Measurements from ENCODE around the gene AMBRA1.
A peak's percentile ranks its signal among the peaks of the same experiment; 100 is the strongest.

AMBRA1 gene

DNA sequence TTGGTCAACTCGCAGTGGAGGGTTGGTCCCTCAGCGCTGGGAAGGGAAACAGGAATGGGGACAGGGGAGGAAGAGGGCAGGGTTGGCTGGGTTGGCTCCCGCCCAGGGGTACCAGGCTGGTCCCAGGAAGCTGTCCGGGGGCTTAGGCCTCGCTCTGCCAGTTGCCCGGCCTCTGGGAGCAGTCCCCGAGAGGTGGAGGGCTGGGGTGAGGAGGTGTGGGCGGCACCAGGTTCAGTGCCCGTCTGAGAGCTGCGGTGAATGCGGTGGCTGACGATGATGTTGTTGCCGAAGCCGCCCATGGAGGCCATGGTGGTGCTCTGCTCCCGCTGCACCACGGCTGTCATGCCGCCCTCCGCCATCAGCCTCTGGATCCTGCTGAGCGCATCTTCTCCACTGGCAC lies 196.3 kb downstream of the AMBRA1 start:
- no peak for DNase-seq (ENCODE audit: low spot score)

DNA sequence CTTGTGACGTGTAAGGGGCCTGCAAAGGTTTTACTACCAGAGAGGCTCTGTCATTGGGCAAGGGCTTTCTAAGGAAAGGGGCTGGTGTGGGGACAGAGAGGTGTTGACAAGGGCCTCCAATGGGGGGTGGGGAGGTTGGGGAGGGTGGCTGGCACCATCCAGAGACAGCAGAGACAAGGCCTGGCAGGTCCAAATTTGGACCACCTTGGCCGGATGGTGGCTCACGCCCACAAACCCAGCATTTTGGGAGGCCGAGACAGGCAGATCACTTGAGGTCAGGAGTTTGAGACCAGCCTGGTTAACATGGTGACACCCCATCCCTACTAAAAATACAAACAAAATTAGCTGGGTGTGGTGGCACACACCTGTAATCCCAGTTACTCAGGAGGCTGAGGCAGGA lies 200.1 kb downstream of the AMBRA1 start:
- DNase-seq (ENCODE audit: low spot score), result no peak

DNA sequence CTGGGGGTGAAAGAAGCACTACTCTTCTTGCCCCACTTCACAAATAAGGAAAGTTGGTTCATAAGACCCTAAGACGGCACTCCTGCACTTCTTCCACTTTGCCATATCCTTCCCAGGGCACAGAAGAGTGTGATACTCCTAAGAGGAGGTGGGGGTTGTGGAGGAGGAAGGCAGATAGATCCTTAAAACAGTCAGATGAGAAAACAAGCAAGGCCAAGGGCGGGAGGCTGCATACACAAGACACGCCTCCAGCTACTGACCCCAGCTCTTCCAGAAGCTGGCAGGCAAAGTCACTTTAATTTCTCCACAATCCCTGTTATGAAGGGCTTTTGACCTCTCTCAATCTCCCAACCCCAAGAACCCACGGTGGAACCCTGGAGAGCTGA lies 200.6 kb downstream of the AMBRA1 start:
- no peak for DNase-seq (ENCODE audit: low spot score)

DNA sequence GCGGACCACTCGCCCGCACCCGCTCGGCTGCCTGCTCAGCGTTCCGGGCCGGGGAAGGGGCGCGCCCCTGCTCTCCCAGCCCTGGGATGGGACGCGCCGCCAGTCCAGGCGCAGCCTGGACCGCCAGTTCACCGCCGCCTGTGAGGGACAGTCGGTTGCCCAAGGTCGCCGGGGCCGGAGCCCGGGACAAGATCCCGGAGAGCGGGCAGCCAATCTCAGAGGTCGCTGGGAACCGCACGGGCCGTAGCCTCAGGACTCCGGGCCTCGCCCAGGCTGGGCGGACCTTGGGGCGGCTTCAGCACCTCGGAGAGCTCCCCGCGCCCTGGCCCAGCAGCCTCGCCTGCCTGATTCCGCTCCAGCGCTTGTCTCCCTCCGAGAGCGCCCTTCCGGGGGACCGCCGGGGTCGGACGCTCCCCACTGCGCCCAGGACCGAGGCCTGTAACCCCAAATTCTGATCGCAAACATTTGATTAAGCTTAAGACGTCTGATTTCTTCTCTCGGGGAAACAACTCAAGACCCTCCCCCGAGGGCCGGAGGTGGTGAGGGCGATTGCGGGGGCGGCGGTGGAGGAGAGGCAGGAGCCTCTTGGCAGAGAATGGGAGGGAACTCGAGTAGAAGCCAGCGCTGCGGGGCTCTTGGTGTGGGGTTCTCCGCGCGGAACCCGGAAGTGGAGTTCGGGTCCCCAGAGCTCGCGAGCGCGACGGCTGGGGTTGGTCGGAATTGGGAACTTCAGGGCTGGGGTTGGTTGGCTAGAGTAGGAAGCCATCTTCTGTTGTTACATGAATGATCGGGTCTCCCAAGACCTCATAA lies 201.2 kb downstream of the AMBRA1 start:
- peak; percentile 80 for DNase-seq (ENCODE audit: low spot score)

DNA sequence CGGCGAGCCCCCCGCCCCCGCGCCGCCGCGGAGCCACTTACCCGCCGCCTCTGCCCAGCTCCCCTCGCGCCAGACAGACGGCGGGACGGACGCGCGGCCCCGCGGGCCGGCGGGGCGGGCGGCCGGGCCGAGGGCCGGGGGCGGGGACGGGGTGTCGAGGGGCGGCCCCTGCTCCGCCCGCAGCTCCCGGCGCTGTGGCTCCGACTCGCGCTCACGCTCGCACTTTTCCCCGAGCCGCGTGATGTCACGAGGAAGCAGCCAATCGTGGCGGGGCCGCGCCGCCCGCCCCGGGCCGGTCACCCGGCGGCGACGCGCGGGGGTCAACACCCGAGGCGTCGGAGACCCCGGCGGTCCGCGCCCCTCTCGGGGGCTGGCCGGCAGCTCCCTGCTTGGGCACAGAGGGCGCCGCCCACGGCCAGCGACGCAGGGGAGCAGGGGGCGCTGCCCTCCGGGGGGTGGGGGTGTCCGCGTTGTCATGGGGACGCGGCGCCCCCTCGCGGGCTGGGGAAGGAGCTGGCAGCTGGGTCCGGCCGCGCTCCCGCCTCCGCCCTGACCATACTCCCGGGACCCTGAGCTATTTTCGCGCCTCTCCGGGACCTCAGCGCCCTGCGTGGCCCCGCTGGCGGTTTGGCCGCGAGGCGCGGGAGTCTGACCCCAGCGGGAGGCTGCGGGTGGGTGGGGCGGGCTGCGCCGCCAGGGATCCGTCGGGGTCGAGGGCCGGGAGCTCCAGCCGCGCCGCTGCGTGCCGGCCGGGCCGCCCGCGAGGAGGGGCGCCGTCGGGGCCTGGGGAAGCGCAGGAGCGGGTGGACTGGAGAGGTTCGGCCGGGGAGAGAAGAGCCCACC lies 202.0 kb downstream of the AMBRA1 start, which contains the start of gene CHRM4:
Gene CHRM4, minus strand, starts transcription at position 199 of the 843 bp plus-strand sequence. CDS start 5,219 bp downstream, outside the sequence.
- no peak for DNase-seq (ENCODE audit: low spot score)

DNA sequence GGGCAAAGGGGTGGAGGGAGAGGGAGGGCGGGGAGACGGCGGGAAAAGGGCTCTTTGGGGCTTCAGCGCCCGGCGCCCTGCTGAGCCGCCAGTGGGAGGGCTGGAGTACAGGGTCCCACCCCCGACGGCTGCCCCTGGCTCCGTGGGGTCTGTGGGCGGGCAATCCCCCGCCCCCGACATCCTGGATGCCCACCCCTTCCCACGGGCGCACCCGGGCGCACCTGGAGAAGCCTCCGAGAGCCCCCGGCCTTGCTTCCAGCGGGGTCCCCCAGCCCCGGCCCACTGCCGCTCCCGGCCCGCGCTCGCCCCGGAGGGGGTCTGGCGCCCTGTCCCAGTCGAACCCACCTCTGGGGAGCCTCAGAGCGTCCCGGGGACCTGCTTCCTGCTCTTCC lies 202.6 kb downstream of the AMBRA1 start:
- no peak for DNase-seq (ENCODE audit: low spot score)

DNA sequence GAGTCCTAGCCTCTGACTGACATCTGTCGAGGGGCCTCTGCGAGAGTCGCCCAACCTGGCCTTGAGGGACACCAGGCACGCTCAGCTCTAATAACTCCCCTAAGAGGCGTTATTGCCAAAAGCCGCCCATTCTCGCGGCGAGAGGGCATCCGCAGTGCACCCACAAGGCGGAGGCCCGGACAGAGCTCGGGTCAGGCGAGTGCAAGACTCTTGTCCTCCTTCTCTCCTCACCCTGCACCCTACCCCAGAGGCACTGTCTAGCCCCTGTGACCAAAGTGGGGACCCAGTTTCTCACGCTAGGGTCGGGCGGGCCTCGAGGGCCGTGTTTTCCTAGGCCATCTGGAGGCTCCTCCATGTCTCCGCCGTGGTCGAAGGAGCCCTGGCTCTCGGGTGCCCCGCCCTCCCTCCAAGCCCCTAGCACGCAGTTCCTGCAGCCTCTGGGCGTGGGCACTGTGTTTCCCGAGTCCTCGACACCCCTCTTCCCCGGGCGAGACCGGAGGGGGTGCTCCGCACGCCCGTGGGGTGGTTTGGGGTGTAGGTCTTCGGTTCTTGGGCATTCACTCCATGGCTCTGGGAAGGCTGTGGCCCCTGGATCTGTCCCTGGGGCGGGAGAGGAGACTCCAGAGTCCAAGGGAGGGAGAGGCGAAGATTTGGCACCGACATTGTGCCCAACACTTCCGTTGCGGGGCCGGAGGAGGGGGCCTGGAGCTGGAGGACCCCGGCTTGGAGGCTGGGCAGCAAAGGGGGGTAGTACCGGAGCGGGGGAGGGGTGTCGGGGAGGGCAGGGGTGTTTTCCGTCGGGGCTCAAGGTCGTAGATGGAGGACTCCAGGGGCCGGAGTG lies 203.3 kb downstream of the AMBRA1 start:
- no peak for DNase-seq (ENCODE audit: low spot score)

DNA sequence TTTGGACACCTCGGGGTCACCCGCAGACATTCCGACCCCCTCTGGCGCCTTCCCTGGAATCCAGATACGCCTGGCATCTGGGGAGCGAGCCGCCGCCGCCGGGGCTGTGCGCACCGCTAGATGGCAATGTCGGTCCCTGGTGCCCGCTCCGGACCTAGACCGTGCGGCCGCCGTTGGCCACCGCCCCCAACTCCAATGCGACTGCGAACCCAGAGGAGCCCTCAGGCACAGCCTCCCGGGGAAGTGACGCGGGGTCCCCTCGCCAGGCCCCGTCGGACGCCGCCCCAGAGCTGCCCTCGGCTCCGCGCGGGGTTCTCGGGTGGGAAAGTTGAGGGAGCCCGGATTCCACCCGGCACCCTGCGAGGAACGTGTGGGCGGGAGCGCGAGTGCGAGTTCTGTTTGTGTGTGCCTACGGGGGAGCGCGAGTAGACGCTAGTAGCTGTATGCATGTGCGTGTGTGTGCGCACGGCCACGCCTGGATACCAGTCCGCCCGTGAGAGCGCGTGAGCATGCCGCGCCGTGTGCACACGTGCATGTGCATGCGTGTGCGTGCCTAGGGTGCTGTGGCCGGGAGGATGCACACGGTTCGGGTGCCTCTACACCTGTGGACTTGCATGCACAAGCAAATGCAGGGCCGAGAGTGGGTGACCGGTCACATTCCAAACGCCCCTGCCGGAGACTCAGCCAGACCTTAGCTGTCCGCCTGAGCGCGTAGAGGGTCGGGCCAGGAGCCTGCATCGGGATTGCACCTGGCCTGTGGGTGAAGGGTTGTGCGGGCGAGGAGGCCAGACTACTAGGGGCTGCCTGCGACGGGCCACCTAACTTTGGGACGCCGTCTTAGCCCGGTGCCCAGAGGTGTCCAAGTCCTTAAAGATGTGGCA lies 204.1 kb downstream of the AMBRA1 start:
- peak; percentile 79 for DNase-seq (ENCODE audit: low spot score)

DNA sequence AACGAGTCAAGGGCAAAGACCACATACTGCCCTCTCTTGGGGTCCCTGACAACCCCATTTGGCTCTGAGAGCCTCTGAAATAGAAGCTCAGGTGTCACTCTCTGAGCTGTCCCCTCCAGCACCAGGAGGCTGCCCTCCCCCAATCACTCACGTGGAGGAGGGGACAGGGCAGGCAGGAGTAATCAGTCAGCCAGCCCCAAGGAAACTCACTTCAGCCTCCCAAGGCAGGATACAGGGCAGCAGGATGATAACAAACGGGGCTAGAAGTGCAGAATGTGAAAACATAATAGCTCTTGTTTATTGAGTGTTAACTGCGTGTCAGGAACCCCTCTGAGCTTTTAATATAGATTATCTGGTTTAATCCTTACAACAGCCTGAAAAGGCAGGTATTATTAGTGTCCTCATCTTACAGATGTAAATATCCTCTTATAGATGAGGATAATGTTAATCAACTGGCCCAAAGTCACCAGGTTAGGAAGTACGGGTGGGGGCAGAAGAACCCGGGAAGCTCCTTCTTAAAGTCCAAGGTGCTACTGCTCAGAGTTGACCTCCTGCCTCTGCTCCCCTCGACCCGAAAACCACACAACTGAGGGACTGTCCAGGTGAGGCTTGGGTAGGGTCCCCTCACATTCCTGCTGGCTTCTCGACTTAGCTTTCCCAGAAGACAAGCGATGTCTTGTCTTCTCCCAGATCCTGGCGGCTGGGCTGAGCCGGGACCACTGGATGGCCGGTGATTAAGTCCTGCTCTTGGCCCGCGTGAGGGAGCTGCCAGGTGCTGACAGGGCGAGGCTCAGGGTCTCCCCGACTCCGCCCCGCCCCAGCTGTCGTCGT lies 205.0 kb downstream of the AMBRA1 start:
- no peak for DNase-seq (ENCODE audit: low spot score)

DNA sequence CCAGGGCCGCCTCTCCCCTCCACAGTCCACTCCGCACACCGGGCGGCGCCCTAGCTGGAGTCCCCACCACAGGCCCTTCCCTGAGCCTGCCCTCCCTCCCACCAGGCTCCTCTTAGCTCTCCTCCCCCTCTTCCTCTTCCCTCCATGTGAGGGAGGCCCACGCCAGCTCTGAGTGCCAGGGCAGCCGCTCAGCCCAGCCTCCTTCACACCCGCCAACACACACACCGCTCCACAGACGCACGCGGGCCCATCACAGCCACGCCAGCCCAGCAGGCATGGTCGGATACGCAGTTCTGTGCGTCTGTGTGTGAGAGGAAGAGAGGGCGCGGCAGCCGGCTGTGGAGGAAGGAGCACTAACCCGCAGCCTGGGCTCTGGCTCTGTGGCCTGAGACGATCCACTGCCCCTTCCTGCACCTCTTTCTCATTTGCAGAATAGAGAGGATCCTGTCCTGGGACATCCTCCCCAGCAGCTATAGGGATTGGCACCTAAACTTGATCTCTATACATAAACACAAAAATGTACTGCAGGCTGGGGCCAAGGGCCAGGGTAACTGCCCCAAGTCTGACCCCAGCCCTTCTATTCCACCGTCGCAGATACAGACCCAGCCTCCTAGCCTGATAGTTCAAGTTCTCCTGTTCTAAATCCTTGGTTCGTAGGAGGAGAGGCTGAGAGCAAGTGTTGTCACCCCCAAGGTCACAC lies 205.8 kb downstream of the AMBRA1 start:
- no peak for DNase-seq (ENCODE audit: low spot score)

DNA sequence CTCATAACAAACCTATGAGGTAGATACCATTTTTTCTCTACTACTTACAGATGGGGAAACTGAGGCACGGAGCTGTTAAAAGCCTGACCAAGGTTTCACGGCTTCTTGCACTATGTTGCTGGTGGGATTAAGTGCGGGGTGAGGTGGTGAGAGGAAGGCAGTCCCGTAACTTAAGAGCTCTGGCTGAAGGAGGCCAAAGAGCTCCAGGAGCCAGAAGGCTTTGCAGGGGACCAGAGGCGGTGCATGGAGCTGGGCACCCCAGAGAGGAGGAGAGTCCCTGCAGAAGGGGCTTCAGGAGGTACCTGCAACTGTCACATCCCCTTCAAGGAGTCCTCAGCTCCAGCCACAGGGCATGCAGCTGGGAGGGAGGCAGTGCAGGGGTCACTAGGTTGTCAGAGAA lies 206.4 kb downstream of the AMBRA1 start:
- DNase-seq (ENCODE audit: low spot score), result no peak

DNA sequence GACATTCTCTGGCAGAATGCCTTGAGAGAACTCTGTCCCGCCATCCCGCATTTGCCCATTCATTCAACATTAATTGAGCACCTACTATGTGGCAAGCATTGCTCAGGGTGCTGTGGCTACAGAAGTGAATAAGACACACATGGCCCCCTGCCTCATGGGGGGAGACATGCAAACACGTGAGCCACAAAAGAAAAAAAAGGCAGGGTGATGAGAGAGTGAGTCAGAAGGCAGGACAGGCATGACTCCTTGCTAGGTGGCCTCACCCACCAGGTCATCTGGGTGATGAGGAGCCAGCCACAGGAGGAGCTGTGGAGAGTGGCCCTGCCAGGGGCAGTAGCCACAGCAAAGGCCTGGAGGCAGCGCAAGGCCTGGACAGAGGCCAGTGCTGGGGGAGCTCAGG lies 207.1 kb downstream of the AMBRA1 start:
- peak; percentile 77 for DNase-seq (ENCODE audit: low spot score)

DNA sequence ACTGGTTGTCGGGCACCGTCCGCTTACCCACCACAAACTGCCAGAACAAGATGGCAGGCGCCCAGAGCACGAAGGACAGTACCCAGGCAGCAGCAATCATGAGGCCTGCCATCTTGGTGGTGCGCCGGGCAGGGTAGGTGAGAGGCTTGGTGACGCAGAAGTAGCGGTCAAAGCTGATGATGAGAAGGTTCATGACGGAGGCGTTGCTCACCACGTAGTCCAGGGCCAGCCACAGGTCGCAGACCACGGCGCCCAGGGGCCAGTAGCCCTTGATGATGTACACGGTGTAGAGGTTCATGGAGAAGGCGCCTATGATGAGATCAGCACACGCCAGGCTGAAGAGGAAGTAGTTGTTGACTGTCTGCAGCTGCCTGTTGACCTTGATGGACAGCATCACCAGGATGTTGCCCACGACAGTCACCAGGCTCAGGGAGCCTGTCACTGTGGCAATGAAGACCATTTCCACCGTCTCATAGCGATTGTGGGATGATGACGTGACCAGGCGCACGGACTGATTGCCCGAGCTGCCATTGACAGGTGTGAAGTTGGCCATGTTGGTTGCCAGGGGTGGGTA lies 207.7 kb downstream of the AMBRA1 start:
- no peak for DNase-seq (ENCODE audit: low spot score)

DNA sequence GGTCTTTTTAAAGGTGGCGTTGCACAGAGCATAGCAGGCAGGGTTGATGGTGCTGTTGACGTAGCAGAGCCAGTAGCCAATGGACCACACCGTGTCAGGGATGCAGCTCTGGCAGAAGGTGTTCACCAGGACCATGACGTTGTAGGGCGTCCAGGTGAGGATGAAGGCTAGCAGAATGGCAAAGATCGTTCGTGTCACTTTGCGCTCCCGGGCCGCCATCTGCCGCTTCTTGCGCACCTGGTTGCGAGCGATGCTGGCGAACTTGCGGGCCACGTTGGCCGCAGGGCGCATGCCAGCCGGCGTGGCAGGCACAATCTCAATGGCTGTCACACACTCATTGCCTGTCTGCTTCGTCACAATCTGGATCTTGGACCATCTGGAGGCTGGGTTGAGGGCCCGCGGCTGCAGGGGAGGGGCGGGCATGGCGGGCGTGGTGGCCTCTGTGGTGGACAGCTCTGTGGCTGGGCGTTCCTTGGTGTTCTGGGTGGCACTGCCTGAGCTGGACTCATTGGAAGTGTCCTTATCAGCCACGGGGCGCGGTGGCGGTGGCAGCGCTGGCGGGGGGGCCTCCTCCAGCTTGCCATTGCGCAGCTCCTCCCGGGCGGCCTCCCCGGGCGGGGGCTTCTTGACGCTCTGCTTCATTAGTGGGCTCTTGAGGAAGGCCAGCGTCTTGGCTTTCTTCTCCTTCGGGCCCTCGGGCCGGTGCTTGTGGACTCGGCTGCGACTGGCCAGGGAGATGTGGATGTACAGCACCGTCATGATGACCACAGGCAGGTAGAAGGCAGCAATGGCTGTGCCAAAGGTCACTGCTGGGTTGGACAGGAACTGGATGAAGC lies 208.4 kb downstream of the AMBRA1 start:
- DNase-seq (ENCODE audit: low spot score), result no peak

DNA sequence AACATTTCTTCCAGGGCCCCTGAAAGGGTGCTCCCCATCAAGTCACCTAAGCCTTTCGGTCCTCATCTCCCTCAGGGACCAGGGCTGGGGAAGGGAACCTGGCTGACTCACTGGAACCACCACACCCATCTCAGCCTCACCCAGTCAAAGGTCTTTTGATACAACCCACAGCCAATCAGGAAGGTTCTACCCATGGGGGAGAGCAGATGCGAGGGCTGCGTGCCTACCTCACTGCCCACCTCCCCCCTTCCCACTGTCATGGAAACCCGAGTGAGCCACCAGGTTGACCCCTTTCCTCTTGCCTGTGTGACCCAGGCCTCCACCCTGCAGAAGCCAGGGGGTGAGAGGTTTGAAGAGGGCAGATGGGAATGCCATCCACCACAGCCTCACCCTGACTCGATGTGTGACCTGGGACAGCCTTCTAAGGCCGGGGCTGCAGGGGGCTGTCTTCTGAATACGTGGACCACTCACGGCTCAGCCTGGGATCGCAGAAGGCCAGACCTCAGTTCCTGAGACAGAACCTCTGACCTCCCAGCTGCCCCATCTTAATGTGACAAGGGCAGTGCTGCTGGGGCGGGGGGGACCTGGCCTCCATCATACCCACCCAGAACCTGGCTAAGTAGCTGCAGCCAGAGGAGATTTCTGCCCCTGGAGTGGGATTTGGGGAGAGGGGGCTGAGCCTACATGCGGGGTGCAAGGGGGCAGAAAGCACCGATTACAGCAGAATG lies 209.7 kb downstream of the AMBRA1 start:
- DNase-seq (ENCODE audit: low spot score), result no peak

DNA sequence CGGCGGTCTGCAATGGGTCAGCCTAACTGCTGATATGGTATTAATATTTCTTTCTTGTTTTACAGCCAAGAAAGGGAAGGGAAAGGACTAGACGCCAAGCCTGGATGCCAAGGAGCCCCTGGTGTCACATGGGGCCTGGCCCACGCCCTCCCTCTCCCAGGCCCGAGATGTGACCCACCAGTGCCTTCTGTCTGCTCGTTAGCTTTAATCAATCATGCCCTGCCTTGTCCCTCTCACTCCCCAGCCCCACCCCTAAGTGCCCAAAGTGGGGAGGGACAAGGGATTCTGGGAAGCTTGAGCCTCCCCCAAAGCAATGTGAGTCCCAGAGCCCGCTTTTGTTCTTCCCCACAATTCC lies 210.4 kb downstream of the AMBRA1 start:
- no peak for DNase-seq (ENCODE audit: low spot score)

DNA sequence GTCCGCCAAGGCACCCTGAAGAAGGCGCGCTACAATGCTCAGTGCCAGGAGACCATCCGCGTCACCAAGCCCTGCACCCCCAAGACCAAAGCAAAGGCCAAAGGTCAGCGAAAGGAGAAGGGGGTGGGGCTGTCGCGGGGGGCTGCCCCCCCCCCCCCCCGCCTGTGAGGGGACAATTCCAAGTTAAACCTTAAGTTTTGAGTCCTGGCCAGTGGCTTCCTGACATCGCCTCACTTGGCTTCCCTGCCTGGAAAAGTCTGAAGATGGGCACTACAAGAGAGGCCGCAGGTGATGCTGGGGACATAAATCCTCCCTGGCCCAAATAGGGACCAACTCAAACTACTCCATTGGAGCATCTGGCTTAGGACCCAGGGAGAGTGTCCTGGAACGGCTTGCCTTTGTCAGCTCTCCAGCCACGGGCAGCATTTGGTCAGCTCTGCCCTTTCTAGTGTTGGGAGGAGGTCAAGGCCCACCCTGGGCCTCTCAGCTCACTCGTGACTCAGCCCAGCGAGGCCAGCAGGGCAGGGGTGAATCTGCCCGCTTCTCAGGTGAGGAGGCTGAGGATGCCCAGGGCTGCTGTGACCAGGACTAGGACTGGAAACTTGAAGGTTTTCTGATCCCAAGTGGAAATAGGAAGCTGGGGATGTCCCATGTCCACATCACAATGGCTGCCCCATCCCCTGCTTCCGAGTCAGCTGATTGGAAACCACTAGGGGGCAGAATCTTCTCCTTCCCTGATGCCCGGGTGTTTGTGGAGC lies 211.0 kb downstream of the AMBRA1 start:
- DNase-seq (ENCODE audit: low spot score), result peak; percentile 54
